HG03175 (cell line): ENCODE results near the gene PTPRD.

Source experiments
- ATAC-seq: cut with Tn5 transposase; IDR thresholded peaks from one replicate; pipeline ENCODE4 v1.9.1; 2021; ENCODE audit warnings: mild to moderate bottlenecking, moderate library complexity; ENCODE audit not compliant: unreplicated experiment

Gene PTPRD

GRCh38 chr9:8628791-8629190, 1984.0 kb downstream of the PTPRD start:
- ATAC-seq: no peak

GRCh38 chr9:8627976-8628679, 1984.7 kb downstream of the PTPRD start:
- ATAC-seq: no peak

- no peak for ATAC-seq
These were observed 1989.9 kb downstream of the PTPRD start for GRCh38 chr9:8622871-8623270.

DNA sequence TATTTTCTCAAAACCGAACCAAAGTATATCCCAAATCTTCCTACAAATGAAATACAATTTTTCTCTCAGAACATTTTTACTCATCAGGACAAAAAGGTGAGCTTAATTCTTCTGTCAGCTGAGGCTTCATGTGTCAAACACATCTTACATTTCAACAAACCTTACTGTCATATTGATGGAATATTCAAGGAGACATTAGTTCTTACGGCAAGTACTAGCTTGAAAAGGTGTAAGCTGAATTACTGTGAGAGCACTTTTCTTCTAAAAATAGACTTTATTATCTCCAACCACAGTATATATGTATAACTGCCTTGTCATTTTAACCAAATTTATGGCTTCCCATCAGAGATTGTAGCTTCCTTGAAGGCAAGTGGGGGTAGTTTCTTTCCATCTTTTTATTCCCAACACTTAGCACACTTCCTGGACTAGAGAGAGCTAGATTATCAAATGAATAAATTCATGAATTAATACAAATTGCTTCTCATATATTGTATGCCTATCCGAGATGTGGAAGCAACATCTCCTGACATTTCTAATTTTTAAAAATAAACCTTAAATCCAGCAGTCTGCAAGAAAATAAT, 1990.5 kb downstream of the PTPRD start:
- ATAC-seq: no peak

DNA sequence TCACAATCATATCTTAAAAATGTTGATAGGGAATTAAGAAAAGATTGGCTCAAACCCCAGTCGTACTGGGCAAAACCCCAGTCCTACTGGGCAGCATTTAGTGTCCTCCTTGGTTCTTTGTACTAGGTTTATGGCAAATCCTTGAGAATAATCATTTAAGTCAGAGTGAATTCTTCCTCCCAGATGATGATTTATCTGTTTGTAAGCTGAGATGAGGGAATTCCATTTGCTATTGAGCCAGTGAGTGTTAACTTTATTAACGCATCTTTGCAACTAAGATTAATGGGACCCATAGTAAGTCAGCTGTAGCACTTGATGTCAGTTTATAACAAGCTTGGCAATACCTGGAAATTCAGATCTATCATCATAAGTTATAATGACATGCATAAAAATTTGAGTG, 1991.4 kb downstream of the PTPRD start:
- ATAC-seq: no peak

GRCh38 chr9:8616414-8616813, 1996.4 kb downstream of the PTPRD start:
- ATAC-seq: no peak

DNA sequence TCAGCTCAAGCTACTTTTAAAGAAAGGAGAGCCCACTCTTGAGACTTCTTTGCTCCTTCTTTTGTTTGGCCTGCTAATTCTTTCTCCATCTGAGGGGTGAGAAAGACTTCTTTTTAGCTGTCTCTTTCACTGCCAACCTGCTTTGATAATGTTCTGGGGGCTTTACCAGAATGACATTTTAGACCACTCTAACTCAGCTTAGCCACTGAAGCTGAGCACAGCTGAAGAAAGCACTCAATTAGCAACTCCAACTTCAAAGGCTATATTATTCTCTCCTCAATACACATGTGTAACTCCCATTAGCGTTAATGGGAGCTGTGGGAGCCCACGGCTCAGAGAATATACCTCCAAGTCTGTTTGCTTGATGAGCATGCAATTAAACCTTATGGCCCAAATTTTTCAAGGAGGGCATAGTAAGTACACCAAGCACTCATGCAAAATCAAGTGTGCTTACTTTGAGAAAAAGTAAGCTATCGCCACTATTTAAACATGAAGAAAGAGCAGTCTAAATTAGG, 1997.8 kb downstream of the PTPRD start:
- ATAC-seq: no peak

- no peak for ATAC-seq
These were observed 1999.4 kb downstream of the PTPRD start for GRCh38 chr9:8613346-8613825.

GRCh38 chr9:8611153-8611552, 2001.6 kb downstream of the PTPRD start:
- no peak for ATAC-seq

- ATAC-seq: no peak
These were observed 2002.5 kb downstream of the PTPRD start for GRCh38 chr9:8610256-8610655.

GRCh38 chr9:8605096-8605495, 2007.7 kb downstream of the PTPRD start:
- ATAC-seq: no peak

- ATAC-seq: no peak
These were observed 2008.6 kb downstream of the PTPRD start for GRCh38 chr9:8604201-8604600.

GRCh38 chr9:8600914-8601680, 2011.7 kb downstream of the PTPRD start:
- ATAC-seq: no peak

GRCh38 chr9:8599937-8600336, 2012.9 kb downstream of the PTPRD start:
- no peak for ATAC-seq

- no peak for ATAC-seq
These were observed 2023.3 kb downstream of the PTPRD start for GRCh38 chr9:8589476-8589875.

DNA sequence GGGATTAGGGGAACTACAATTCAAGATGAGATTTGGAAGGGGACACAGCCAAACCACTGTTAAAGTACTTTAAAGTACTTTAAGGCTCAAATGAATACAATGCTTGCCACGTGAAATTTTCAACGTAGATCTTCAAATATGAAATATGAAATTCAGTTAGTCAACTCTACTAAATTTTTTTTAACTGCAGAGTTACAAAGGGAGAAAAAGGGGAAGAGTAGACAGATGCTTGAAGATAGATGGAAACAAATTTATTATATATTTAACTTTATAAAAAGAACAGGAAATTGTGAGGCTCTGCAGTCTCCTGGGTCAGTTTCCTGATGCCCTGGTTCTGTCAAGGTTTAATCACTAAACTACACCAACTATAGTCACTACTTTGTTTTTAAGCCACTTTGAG, 2027.8 kb downstream of the PTPRD start:
- no peak for ATAC-seq

GRCh38 chr9:8579661-8580060, 2033.1 kb downstream of the PTPRD start:
- ATAC-seq: no peak

DNA sequence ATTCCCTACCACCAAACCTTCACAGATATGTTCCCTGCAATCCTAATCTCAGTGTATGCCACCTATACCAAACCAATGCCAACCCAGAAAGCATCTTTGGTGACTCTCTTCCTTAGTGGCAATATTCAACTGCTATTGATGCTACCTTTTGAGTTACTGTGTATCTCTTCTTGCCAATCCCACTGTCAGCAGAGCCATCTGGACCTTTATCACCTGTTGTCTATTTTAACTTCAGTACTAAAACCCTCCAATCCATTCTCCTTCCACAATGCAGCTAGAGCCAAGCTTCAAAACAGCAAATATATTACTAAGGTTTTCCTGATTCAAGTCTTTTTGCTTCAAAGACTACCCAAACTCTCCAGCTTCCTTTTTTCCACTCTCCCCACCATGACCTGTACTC, 2036.1 kb downstream of the PTPRD start:
- no peak for ATAC-seq

GRCh38 chr9:8574846-8575245, 2038.0 kb downstream of the PTPRD start:
- no peak for ATAC-seq

GRCh38 chr9:8572209-8572608, 2040.6 kb downstream of the PTPRD start:
- ATAC-seq: no peak

DNA sequence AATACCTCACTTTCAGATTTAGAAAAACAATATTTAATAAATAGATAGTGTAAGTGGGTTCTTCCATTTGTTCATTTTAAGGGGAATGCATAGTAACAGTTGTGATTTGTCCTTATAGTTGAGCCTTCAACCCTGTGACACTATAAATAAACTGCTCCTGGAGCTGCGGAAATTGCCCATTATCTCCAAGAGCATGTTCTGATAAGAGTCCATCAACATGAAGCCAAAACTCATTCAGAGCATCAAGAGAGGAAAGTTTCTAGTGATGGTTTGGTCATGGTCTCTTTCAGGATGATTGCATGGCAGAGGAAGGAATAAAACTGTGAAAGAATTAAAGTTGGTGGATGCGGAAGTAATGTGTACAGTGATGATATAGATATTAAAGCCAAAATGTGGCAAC, 2041.2 kb downstream of the PTPRD start:
- no peak for ATAC-seq

GRCh38 chr9:8570776-8571175, 2042.0 kb downstream of the PTPRD start:
- ATAC-seq: no peak
